ENCODE results near the gene HIPK4.

- TF ChIP-seq CTCF (IDR thresholded peaks at IDR 0.05) (no peak), POLR2A (IDR thresholded peaks at IDR 0.05) (no peak)
Observed at GRCh38 chr19:40337107-40337506, 52.9 kb downstream of the HIPK4 start.
